Measurements from ENCODE around the gene SORCS2.

SORCS2 gene

GRCh38 chr4:7159923-7160322 is 32.4 kb upstream of the SORCS2 start:
- H3K9ac ChIP-seq (ENCODE audit: low read depth, low read length): no peak overlapping the region
- no peak for ATAC-seq (ENCODE audit: insufficient read depth, low read depth)
- no peak overlapping the region for H3K27ac ChIP-seq (ENCODE audit: low read length)
- TF ChIP-seq EZH2 (IDR thresholded peaks at IDR 0.05; ENCODE audit: borderline replicate concordance, low read depth, low read length, severe bottlenecking): no peak
- no peak for TF ChIP-seq CTCF (IDR thresholded peaks at IDR 0.05; ENCODE audit: borderline replicate concordance, extremely low read depth, low read length, poor library complexity, severe bottlenecking)
- no peaks in the 10 kb centered on the region for H3K4me1 ChIP-seq (ENCODE audit: insufficient read depth, low read length)
- no peak overlapping the region for H2AFZ ChIP-seq (ENCODE audit: low read depth, low read length)
- no peaks in the 10 kb centered on the region for H3K79me2 ChIP-seq (ENCODE audit: insufficient read depth, low read length)
- H3K36me3 ChIP-seq (ENCODE audit: insufficient read depth, low read length): no peaks in the 10 kb centered on the region
- no peak for DNase-seq
- peaks cover 5% of the 10 kb centered on the region for H3K27me3 ChIP-seq (ENCODE audit: insufficient read depth, low read length, poor library complexity)
- H3K9me3 ChIP-seq (ENCODE audit: insufficient read depth, low read length, severe bottlenecking): no peaks in the 10 kb centered on the region
- H4K20me1 ChIP-seq (ENCODE audit: insufficient read depth, low read length): 0 out of 2 replicates have a peak, but pooled peaks cover 4% of the 10 kb centered on the region
- H3K4me2 ChIP-seq (ENCODE audit: insufficient read depth, low read length): no peak overlapping the region
- no peak overlapping the region for H3K4me3 ChIP-seq (ENCODE audit: low read depth in 1 of 2, low read length in 2 of 2)

DNA sequence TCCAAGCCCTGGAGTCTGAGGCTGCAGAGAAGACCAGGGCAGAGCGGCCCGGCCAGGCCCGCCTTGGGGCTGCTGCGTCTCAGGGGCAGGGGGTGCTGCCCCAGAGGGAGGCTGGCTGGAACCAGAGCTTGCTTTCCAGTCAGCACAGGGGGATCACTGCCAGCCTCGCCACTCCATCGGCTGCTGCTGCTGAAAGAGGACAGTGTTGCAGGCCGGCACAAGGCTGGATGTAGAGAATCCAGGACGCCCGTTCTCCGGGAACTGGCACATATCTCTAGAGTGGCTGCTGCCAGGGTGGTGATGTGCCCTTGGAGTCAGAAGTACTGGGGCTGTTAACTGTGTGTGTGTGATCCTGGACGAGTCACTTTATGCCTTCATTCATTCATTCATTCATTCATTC is 31.9 kb upstream of the SORCS2 start:
- Histone ChIP-seq H3K27me3 (ENCODE audit: insufficient read depth, low read length, poor library complexity) (peaks cover 5% of the 10 kb centered on the region), H3K4me1 (ENCODE audit: insufficient read depth, low read length) (no peaks in the 10 kb centered on the region), H3K4me2 (ENCODE audit: insufficient read depth, low read length) (no peak overlapping the region), H3K79me2 (ENCODE audit: insufficient read depth, low read length) (no peaks in the 10 kb centered on the region), H3K9me3 (ENCODE audit: insufficient read depth, low read length, severe bottlenecking) (no peaks in the 10 kb centered on the region), H4K20me1 (ENCODE audit: insufficient read depth, low read length) (0 out of 2 replicates have a peak, but pooled peaks cover 4% of the 10 kb centered on the region), H3K27ac (ENCODE audit: low read length) (no peak overlapping the region), H3K4me3 (ENCODE audit: low read depth in 1 of 2, low read length in 2 of 2) (no peak overlapping the region), H3K9ac (ENCODE audit: low read depth, low read length) (no peak overlapping the region), H3K36me3 (ENCODE audit: insufficient read depth, low read length) (no peaks in the 10 kb centered on the region), H2AFZ (ENCODE audit: low read depth, low read length) (no peak overlapping the region)
- DNase-seq: no peak
- TF ChIP-seq CTCF (IDR thresholded peaks at IDR 0.05; ENCODE audit: borderline replicate concordance, extremely low read depth, low read length, poor library complexity, severe bottlenecking): no peak
- TF ChIP-seq EZH2 (IDR thresholded peaks at IDR 0.05; ENCODE audit: borderline replicate concordance, low read depth, low read length, severe bottlenecking): no peak
- ATAC-seq (ENCODE audit: insufficient read depth, low read depth): no peak

DNA sequence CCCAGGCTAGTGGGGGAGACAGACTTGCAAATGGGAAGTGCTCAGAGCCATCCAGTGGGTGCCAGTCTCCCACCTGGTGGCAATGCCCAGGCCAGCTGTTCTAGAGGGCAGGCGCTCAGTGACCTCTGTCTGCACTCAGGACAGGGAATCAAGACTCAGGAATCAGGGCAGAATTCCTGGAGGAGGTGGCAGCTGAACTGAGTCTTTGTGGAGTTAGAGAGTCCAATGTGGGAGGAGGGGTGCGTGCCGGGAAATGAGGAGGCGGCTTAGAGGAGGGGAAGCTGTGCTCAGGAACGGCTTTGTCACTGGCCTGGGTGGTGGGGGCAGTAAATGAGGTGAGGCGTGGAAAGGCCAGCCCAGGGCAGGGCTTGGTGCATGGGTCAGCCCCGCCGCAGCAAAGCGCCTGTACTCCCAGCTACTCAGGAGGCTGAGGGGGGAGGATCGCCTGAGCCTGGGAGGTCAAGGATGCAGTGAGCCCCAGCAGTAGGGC is 31.3 kb upstream of the SORCS2 start:
- no peak for TF ChIP-seq CTCF (IDR thresholded peaks at IDR 0.05; ENCODE audit: borderline replicate concordance, extremely low read depth, low read length, poor library complexity, severe bottlenecking)
- no peak for TF ChIP-seq EZH2 (IDR thresholded peaks at IDR 0.05; ENCODE audit: borderline replicate concordance, low read depth, low read length, severe bottlenecking)
- no peaks in the 10 kb centered on the region for H3K79me2 ChIP-seq (ENCODE audit: insufficient read depth, low read length)

More for the DNA sequence above, 31.3 kb upstream of the SORCS2 start:
- ATAC-seq (ENCODE audit: insufficient read depth, low read depth) (no peak), DNase-seq (no peak)
- peaks cover 5% of the 10 kb centered on the region for H3K27me3 ChIP-seq (ENCODE audit: insufficient read depth, low read length, poor library complexity)
- H3K36me3 ChIP-seq (ENCODE audit: insufficient read depth, low read length): no peaks in the 10 kb centered on the region
- H2AFZ ChIP-seq (ENCODE audit: low read depth, low read length): no peak overlapping the region
- no peak overlapping the region for H3K4me2 ChIP-seq (ENCODE audit: insufficient read depth, low read length)
- 0 out of 2 replicates have a peak, but pooled peaks cover 4% of the 10 kb centered on the region for H4K20me1 ChIP-seq (ENCODE audit: insufficient read depth, low read length)
- H3K9ac ChIP-seq (ENCODE audit: low read depth, low read length): no peak overlapping the region
- H3K27ac ChIP-seq (ENCODE audit: low read length): no peak overlapping the region
- no peak overlapping the region for H3K4me3 ChIP-seq (ENCODE audit: low read depth in 1 of 2, low read length in 2 of 2)
- H3K4me1 ChIP-seq (ENCODE audit: insufficient read depth, low read length): no peaks in the 10 kb centered on the region
- H3K9me3 ChIP-seq (ENCODE audit: insufficient read depth, low read length, severe bottlenecking): no peaks in the 10 kb centered on the region
